Stimulated activated CD4-positive, alpha-beta T cell treated with anti-CD3 and anti-CD28 coated beads, Interleukin-1b, Interleukin-23, amount 100 ng/mL, for 4 hours (primary cell): Measurements from ENCODE around the gene COX4I2.

Source experiments
- DNase-seq, 2 donors: peaks; one replicate each; pipeline ENCODE4 v3.0.0-alpha.2; 2020; ENCODE audit warnings: low read depth in 2 of 2

Gene COX4I2

DNA sequence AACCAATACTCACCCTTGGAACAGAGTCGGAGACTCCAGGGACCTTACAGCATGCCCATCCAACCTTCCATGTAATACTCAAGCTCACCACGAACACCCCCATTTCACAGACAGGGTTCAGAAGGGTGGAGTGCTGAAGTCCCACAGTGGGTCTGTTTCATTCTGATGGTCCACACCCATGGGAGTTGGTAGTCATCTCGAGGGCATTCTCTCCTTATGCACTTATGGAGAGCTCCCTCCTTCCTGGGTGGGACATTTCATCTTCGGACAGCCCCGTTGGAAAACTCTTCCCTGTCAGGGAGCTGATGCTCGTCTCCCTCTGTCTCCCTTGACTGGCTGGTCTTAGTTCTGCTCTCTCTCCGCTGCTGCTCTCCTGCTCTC, 38.9 kb downstream of the COX4I2 start:
- DNase-seq, result no peak

DNA sequence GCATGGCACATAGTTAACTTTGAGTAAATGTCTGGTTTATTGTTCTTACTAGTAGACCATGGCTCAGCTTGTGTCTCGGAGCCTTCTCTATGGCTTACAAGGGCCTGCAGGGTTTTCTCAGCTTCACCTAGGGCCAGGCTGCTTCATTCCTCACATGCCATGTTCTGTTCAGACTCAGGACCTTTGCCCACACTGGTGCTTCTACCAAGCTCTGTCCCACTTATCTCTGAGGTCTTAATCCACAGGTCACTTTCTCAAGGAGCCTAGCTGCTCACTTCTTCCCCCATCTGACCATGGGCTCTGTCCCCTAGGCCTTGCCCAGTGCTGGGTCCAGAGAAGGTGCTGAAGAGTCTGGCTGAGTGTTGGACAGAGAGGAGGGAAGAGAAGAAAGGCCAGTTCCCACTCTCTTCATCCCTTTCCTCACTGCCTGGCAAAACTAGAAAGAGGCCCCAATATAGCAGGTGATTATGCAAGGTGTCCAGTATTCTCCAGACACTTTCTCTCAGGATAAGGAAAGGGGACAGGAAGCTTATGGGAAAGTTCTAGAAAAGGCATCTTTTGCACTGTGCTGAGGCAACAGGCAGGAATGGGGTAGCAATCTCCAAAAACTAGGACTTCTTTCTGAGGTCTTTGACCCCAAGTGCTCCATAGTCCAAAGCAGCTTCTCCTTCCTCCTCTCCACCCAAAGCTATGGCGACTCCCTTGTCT, 40.0 kb downstream of the COX4I2 start:
- no peak for DNase-seq

- DNase-seq, result no peak
Measured at GRCh38 chr20:31678389-31679356, 41.0 kb downstream of the COX4I2 start.

DNA sequence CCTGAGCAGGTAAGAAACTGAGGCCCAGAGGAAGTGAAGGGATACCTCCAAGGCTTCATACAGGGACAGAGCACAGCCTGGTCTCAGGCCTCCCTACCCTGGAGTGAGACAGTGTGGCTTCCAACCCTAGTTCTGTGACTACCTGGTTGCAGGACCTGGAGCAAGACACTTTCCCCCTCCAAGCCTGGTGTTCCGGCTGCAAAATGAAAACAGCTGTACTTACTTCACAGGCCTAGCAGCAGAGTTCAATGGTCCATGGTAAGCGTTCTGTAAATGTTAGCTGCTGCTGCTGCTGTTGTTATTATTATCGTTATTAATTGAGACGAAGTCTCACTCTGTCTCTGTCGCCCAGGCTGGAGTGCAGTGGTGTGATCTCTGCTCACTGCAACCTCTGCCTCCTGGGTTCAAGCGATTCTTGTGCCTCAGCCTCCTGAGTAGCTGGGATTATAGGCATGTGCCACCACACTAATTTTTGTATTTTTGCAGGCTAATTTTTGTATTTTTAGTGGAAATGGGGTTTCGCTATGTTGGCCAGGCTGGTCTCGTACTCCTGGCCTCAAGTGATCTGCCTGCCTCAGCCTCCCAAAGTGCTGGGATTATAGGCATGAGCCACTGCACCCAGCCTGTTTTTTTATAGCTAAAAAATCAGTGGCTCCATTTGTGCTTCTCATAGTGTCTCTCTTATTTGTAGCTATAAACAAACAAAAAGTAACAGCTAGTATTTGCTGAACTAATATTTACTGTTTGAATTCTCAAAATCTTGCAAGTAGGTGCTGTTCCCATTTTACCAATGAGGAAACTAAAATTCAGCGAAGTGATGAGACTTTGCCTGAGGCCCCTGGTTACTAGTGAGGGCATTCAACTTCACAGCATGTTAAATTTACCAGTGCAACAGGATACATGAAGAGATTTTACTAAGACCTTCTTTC, 41.9 kb downstream of the COX4I2 start:
- DNase-seq, result no peak

DNA sequence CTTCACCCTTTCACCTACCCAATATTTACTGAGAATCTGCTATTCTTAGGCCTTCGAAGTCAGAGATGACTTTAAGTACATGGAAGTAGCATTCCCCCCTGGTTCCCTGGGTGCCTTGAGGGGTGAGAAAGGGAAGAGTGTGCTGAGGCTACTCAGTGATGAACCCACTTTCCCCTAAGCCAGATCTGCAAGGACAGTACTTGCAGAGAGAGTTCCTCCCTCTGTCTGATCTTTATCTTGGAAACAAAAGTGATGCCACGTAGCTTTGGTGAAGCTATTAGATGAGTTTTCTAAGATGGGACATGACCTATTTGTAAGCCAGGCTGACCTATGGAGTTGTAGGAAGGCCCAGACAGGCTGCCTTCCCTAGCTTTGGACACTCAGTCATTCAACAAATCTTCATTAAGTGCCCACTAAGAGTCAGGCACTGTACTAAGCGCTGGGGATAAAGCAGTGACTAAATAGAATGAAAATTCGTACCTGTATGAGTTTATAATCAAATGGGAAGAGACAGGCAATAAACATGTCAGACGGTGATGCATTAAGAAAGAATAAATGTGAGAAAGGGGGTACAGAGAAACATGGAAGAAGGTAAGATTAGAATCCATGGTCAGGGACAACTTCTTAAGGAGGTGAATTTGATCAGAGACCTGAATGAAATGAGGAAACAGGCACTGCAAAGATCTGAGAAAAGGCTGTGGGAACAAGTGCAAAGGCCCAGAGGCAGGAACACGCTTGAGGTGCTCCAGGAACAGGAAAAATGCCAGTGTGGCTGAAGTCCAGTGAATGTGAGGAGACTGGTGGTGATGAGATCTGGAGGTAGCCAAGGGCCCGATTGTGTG, 42.8 kb downstream of the COX4I2 start:
- no peak for DNase-seq

DNA sequence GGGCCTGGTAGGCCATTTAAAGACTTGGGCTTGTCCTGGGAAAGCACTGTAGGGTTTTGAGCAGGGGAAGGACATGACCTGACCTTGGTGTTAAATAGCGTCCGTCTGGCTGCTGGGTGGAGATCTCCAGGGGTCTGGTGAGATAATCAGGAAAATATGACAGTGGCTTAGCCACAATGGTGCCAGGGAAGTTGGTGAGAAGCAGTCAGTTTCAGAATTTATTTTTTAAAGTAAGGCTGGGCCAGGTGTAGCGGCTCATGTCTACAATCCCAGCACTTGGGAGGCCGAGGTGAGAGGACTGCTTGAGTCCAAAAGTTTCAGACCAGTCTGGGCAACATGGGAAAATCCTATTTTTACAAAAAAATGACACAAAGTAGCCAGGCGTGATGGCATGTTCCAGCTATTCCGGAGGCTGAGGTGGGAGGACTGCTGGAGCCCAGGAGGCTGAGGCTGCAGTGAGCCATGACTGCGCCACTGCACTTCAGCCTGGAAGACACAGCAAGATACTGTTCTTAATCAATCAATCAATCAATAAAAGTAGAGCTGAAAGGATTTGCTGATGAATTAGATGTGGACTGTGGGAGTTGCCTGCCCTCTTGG, 43.5 kb downstream of the COX4I2 start:
- no peak for DNase-seq

GRCh38 chr20:31681769-31682168, 44.1 kb downstream of the COX4I2 start:
- no peak for DNase-seq

DNA sequence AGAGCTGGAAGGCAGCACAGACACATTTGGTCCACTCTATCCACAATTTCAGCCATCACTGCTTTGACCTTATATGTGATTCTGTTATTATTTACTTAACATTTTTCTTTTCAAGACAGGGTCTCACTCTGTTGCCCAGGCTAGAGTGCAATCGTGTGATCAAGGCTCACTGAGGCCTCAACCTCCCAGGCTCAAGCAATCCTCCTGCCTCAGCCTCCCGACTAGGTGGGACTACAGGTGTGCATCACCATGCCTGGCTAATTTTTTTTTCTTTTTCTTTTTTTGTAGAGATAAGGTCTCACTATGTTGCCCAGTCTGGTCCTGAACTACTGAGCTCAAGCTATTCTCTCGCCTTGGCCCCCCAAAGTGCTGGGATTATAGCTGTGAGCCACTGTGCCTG, 44.6 kb downstream of the COX4I2 start:
- no peak for DNase-seq

- DNase-seq, result no peak
Measured at GRCh38 chr20:31682927-31683326, 45.2 kb downstream of the COX4I2 start.

- DNase-seq, result no peak
Measured at GRCh38 chr20:31684153-31685015, 46.7 kb downstream of the COX4I2 start.

DNA sequence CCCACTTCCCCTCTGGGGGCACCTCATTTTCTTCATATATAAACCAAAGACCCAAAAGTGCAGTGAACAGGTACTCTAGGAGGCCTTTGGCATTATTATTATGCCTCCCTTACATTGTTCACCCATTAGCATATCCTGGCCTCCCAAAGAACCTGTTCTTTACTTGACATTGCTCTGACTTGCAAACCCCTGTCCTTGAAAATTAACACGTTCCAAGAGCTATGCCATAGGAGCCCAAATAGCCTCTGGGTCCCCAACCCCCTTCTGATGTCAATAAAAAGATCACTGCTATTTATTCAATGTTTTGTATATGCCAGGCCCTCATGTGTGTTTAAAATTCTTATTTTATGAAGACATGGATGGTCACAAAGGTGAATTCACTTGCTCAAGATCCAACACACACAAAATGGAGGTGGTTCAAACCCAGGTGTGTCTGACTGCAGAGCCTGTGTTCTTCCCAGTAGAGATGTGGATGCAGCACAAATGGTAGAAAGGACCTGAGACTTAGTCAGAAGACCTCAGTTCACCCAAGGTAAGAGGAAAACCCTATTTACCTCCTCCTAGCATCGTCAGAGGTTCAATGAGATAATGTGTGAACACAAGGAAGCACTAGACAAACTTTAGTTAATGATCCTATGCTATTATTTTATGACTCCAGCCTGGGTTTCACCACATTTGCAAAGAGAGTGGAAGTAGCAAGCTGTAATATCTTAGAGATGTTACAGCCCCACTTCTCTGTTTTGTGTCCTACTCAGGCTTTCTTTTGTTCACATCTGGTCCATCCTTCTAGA, 48.3 kb downstream of the COX4I2 start:
- no peak for DNase-seq

DNA sequence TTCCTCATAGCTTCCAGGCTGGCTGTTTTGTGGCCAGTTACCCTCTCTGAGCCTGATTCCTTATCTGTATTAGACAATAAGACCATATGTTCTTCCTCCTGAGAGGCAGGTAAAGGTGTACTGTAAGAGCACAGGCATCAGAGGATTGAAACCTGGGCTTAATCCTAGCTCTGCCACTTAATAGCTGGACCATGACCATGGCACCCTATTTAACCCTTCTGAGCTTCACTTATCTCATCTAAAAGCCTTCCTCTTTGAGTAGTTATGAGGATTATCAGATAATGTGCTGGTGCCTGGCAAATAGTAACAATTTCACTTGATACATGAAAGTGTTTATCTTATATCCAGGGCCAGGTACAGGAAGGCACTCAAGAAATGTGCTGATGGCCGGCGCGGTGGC, 50.1 kb downstream of the COX4I2 start:
- no peak for DNase-seq

- no peak for DNase-seq
Measured at GRCh38 chr20:31689141-31689540, 51.4 kb downstream of the COX4I2 start.

DNA sequence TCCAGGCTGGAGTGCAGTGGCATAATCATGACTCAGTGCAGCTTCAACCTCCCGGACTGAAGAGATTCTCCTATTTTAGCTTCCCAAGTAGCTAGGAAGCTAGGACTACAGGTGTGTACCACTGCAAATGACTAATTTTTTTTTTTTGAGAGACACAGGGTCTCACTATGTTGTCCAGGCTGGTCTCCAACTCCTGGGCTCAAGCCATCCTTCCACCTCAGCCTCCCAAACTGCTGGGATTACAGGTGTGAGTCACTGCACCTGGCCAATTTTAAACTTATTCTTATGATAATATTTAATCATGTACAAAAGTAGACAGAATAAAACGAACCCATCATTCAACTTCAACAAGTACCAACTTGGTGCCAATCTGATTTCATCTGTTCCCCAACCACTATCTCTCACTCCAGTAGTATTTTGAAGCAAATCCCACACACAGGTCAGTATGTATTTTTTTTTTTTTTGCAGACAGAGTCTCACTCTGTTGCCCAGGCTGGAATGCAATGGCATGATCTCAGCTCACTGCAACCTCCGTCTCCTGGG, 52.5 kb downstream of the COX4I2 start:
- DNase-seq, result no peak

- DNase-seq, result no peak
Measured at GRCh38 chr20:31691646-31692275, 54.0 kb downstream of the COX4I2 start.

DNA sequence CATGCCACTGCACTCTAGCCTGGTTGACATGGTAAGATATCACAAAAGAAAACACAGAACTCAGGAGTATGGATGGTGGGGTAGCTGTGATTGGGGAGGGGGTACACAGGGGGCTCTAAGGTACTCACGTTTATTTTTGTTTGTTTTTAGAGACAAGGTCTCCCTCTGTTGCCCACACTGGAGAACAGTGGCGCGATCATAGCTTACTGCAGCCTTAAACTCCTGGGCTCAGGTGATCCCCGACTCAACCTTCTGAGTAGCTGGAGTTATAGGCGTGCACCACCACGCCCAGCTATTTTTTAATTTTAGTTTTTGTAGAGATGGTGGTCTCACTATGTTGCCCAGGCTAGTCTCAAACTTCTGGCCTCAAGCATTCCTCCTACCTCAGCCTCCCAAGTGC, 55.7 kb downstream of the COX4I2 start:
- no peak for DNase-seq

DNA sequence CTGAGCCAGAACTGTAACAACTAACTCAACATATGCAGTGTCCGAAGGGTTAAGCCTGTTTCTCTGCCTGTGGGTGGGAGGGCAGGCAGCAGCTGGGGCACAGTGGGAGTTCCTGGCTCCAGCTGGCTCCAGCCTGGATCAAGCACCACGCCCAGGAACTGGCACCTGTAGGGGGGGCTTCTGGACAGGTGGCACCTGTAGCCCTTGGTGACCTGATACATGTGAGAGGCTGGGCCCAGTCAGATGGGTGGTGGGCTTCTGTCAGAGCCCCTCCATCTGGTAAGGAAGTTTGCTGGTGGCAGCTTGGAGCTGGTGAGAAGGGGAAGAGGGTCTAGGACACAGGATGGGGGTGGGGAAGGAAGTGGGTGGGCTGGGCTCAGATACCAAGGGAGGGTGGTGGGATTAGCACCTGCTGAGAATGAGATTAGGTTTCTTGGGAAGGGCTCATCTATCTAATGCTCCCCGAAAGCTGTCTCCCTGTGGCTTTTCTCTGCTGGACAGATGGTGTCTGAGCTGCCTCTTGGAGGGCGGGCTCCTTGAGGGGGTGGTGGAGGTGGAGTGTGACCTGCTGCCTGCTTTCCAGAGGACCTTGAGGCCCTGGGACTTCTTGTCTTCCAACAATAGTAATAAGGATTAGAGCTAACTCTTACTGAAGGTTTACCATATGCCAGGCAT, 56.4 kb downstream of the COX4I2 start:
- DNase-seq, result no peak
